HG02973 (cell line): ENCODE data around the gene KIFC3.
"Not testable (repeated sequence)": the region's sequence is repeated elsewhere in the genome, so short reads cannot be mapped to it uniquely, and the experiment has no call there.

Experiments
- ATAC-seq: cut with Tn5 transposase; IDR thresholded peaks from one replicate; pipeline ENCODE4 v1.9.1; 2021; ENCODE audit warnings: moderate library complexity; ENCODE audit not compliant: unreplicated experiment

KIFC3 gene

DNA sequence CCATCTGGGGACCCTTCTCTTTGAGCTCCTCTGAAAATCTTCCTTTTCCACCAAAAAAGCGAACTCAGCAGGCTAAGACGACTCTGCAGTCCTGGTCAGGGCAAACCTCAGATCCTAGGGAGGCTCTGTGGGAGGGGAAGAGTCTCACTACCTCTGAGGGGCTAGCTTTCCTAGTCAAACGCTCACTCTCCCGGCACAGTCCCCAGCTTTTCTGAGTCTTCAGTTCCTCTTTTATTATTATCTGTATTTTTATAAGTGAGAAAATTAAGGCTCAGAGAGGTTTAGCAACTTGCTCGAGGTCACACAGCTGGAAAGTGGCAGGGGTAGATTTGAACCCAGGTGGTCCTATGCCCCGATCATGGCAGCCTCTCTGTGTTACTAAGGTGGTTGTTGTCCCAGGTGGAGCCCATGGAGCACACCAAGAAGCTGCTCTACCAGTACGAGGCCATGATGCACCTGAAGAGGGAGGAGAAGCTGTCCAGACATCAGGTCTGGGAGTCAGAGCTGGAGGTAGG is 75.8 kb downstream of the KIFC3 start:
- ATAC-seq, result no peak

DNA sequence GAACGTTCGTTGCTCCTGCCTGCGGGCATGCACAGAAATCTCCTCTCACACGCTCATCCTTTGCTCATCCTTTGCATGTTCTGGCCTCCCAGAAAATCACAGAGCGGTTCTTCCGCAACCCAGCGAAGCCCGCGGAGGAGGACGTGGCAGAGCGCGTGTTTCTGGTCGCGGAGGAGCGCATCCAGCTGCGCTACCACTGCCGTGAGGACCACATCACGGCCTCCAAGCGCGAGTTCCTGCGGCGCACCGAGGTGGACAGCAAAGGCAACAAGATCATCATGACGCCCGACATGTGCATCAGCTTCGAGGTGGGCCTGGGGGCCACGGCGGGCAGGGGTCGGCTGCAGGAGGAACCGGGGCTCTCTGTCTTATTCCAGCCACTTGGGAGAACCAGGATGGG is 76.3 kb downstream of the KIFC3 start:
- no peak for ATAC-seq

DNA sequence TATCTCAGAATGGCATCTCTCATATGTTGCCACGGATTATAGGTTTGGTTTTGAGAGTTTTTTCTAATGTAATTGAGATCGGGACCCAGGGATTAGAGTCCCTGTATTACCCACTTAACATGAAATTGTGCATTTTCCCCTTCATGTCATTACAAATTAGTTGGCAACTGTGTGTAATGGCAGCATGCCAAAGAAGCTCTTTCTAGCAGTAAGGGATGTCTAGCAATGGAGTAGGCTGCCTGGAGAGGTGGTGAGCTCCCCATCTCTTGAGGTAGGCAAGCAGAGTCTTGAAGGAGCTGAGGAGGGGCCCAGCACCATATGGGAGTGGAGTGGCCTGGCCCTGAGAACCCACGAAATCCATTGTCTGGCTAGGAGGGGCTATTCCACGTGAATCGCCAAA is 76.7 kb downstream of the KIFC3 start:
- ATAC-seq, result no peak

DNA sequence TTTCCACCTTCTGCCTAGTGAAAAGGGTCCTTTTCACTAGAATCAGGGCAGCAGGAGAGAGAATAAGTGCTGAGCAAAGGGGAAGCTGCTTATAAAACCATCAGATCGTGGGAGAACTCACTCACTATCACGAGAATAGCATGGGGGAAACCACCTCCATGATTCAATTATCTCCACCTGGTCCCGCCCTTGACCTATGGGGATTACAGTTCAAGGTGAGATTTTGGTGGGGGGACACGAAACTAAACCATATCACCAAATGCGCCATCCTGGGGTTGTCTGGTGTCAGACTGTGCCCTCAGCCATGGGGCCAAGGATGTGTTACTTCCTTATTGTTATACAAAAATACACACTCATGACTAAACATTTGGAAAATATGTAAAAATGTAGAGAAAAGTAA is 77.1 kb downstream of the KIFC3 start:
- ATAC-seq, result no peak

DNA sequence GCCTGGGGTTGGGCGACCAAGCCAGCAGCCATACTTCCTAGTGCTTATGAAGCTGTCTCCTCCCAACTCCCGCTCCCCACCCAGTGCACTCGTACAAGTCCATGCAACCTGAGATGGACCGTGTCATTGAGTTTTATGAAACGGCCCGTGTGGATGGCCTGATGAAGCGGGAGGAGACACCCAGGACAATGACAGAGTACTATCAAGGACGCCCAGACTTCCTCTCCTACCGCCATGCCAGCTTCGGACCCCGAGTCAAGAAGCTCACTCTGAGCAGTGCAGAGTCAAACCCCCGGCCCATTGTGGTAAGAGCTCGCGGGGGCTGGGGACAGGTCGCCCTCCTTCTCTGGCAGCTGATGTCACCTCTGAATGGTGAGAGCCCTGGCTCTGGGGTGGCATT is 77.8 kb downstream of the KIFC3 start:
- no peak for ATAC-seq

DNA sequence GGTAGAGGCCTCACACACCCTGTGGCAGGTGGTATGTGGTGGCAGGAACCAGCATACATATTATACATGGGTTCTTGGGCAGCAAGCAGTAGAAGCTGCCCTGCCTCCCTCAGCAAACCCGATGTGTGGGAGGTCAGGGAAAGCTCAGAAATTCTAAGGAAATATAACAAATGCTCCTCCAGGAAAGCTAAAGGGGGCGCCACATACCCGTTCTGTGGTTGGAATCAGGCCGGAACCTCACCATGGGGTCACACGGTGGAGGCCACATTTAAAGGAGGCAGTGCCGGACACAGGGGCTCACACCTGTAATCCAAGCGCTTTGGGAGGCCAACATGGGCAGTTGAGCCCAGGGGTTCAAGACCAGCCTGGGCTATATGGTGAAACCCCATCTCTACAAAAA is 79.1 kb downstream of the KIFC3 start:
- no peak for ATAC-seq

DNA sequence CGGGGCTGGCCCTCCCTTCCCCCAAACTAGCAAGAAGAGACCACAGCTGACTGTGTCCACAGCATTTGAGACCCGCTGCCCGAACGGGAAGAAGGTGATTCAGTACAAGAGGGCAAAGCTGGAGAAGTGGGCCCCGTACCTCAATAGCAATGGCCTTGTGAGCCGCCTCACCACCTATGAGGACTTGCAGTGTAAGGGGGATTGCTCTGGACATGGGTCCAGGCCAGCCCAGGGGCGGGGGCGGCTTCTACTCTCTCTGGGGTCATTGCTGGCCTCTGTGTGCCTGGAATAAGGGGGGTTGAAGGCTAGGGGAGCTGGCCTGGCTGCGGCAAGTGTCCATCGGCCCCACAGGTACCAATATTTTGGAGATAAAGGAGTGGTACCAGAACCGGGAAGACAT is 79.6 kb downstream of the KIFC3 start:
- ATAC-seq, result no peak

DNA sequence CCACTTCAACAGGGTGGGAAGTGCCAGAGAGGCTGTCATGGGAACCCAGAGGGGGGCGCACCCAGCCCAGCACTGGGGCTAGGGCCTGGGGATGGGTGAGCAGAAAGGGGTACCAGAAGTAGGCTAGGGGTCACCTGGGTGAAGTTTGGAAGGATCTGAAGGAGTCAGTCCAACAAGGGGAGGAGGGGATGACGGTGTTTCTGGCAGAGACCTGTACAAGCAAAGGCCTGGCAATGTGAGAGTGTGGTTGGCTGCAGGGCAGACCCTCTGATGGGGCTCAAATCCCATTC is 80.1 kb downstream of the KIFC3 start:
- ATAC-seq, result no peak

DNA sequence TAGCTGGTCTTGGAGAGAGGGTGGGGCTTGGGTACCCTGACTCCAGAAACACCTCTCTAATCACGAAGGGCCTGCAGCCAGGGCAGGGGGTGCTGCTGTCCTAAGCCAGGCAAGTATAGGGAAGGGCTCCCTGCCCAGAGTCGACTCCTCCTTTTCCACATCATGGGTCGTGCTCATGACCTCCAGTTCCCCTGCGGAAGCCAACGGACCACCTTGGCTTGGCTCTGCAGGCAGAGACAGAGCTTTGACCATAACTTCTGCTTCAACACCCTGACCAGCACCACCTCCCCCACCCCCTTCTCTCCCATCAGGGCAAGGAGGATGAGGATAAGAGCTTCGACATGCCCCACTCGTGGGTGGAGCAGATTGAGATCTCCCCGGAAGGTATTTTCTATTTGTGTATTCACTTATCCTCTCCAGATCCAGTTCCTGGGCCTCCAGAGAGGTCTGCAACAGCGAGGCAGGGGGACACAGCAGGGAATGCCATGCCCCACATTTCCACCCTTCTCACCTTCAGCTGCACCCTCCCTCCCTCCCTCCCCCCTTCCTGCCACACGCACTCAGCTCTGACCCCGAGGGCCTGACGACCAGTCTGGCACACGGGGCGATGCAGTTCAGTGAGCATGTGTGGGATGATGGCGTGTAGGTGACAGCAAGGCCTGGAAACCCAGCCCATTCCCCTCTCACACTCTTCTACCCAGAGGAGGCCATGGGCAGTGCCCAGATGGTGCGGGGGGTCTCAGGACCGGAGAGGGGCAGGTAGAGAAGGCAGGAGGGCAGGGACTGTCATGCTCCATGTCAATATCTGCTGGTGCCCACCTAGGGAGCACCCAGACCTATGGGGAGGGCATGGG is 80.7 kb downstream of the KIFC3 start:
- no peak for ATAC-seq

DNA sequence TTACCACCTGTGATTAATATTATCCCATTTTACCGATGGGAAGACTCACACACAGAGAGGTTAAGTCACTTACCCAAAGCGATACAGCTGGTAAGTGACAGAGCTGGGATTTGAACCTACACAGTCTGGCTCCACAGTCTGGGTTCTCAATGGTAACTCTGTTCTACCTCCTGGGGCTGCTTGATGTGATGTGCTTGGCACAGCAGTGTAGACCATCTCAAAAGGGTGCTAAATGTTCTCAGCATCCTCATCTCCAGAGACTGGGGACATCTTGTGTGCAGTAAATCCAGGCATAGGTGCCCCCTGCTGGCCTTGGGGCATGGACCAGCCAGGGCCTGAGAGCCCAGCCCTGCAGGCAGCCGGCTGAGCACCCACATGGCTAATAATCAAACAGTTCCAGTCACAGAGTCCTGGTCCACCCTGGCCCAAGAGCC is 82.1 kb downstream of the KIFC3 start:
- no peak for ATAC-seq

DNA sequence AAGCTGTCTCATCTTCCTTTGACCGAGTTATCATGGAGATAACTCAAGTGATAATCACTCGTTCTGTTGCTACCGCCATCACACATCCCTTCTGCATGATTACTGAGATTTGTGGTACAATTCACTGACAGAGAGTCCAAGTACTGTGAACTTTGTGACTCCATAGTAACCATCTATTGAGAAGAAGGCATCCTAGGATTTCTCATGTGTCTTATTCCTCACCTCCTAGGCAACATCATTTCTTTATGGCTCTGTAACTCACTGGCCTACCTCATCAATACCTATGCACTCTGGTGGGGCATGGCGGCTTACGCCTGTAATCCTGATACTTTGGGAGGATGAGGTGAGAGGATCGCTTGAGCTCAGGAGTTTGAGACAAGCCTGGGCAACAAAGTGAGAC is 88.2 kb downstream of the KIFC3 start:
- ATAC-seq, result no peak

DNA sequence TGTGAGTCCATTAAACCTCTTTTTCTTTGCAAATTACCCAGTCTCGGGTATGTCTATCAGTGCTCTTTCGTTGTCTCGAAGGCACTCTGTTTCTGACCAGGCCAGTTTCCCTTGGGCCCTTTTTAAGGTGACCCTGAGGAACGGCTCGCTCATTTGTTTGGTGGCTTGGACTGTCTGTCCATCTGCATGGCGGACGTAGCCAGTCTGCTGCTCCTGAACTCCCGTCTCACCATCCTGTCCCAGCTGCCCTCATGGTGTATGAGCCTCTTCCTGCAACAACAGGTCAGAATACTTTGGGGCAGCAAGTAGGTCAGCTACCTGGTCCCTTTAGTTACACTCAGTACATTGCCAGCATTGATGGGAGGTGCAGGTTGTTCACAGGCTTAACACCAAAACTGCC is 88.7 kb downstream of the KIFC3 start:
- no peak for ATAC-seq

DNA sequence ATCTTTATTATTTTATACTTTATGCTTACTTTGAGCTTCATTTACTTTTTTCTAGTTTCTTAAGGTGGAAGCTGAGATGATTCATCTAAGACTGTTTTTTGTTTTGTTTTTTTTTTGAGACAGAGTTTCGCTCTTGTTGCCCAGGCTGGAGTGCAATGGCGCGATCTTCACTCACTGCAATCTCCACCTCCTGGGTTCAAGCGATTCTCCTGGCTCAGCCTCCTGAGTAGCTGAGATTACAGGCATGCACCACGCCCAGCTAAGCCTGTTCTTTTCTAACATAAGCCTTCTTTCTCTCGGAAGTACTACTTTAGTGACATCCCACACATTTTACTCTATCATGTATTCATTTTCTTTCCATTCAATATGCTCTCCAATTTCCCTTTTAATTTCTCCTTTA is 89.7 kb downstream of the KIFC3 start:
- not testable (repeated sequence) for ATAC-seq

DNA sequence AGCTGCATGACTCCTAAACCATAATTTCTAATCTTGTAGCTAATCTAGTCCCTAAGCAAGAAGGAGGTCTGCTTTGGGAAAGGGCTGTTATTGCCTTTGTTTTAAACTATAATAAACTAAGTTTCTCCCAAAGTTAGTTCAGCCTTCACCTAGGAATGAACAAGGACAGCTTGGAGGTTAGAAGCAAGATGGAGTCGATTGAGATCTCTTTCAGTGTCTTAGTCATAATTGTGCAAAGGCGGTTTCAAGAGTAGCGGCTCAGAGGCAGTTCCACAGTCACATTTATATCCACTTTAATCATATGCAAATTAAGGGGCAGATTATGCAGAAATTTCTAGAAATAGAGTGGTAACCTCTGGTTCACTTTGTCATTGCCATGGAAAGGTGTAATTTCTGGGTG is 90.3 kb downstream of the KIFC3 start:
- ATAC-seq, result no peak

DNA sequence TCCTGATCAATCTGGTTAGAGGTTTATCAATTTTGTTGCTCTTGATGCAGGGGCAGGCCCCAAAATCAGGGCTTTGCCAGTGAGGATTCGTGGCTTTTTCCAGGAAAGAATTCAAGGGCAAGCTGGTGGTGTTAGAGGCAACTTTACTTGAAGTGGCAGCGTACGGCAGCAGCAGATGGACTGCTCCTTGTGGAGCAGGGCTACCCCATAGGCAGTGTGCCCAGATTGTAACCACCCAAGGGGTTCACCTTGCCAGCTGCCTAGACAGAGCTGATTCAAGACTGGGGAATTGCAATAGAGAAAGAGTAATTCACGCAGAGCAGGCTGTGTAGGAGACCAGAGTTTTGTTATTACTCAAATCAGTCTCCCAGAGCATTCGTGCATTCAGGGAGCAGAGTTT is 90.9 kb downstream of the KIFC3 start:
- no peak for ATAC-seq

DNA sequence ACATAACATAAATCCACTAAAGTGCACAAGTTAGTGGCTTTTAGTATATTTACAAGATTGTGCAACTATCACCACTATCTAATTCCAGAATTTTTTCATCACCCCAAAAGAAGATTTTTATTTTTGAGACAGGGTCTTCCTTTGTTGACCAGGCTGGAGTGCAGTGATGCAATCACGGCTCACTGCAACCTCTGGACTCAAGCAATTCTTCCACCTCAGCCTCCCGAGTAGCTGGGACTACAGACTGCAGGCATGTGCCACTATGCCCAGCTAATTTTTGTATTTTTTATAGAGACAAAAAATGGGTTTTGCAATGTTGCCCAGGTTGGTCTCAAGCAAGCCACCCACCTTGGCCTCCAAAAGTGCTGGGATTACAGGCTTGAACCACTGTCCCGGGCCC is 92.6 kb downstream of the KIFC3 start:
- ATAC-seq, result no peak
